ENCODE results near the gene MTMR11. TPM values are rescaled to one million over a fixed set of nuclear protein-coding genes. Genes with fewer than 3 reads are reported as not detected.

Gene MTMR11
- total and polyA plus RNA-seq, 10 of the 15 experiments (the other 5 are each of a cell fraction or from before 2014, with no cell fraction given) = 0.35 to 1.1 (median 0.73) TPM

GRCh38 chr1:149927563-149928400 is 8.9 kb downstream of the MTMR11 start, which contains the start of gene SF3B4 (continued):
- peak; percentile 89 for TF ChIP-seq RELB (IDR thresholded peaks at IDR 0.05; ENCODE audit: low read depth)
- TF ChIP-seq RBBP5 (conservative IDR thresholded peaks at IDR 0.05) = no peak
- no peak for TF ChIP-seq KDM1A (IDR thresholded peaks at IDR 0.05; ENCODE audit: borderline replicate concordance)
- peak; percentile 99 for TF ChIP-seq PAX5 (IDR thresholded peaks at IDR 0.05; ENCODE audit: borderline replicate concordance, low read depth, low read length)
- TF ChIP-seq USF2 (IDR thresholded peaks at IDR 0.05; ENCODE audit: borderline replicate concordance, low read depth, low read length) = no peak
- TF ChIP-seq NFYA (IDR thresholded peaks at IDR 0.05; ENCODE audit: borderline replicate concordance, low read depth, low read length) = no peak
- no peak for TF ChIP-seq RFX5 (IDR thresholded peaks at IDR 0.05; ENCODE audit: low read depth, low read length)
- no peak for TF ChIP-seq JUND (IDR thresholded peaks at IDR 0.05; ENCODE audit: low read depth, low read length)
- no peak; the same call in 1 of the 2 replicates for TF ChIP-seq NR2F1 (conservative IDR thresholded peaks at IDR 0.05)
- TF ChIP-seq BACH1 (IDR thresholded peaks at IDR 0.05; ENCODE audit: borderline replicate concordance) = no peak; the same call in 1 of the 2 replicates
- no peak for TF ChIP-seq MYB (IDR thresholded peaks at IDR 0.05; ENCODE audit: borderline replicate concordance, low read depth, low read length)

Data from GM12878 (cell line).